Thoracic aorta (tissue), 2 donors: ENCODE measurements around the gene THAP3. TPM values are rescaled to one million over a fixed set of nuclear protein-coding genes. Genes with fewer than 3 reads are reported as not detected.

ENCODE experiments used
- ATAC-seq: fragments of 150-250 bp; one replicate; pipeline ENCODE4 v1.8.0; 2017; ENCODE audit warnings: low read depth; ENCODE audit not compliant: insufficient number of reproducible peaks, low FRiP score
- DNase-seq: peaks from one replicate; pipeline ENCODE4 v3.0.0-alpha.2; 2020; ENCODE audit warnings: low spot score
- H3K27ac ChIP-seq, 2 donors: fragments of 200-600 bp; sonication (generic); 1 replicate in 1 of 2; 2 replicates in 1 of 2; pipeline ENCODE4 v1.5.1; 2016; ENCODE audit warnings: mild to moderate bottlenecking in 2 of 2, moderate library complexity in 2 of 2
- H3K27me3 ChIP-seq: fragments of 200-600 bp; sonication (generic); replicated peaks from 2 replicates; pipeline ENCODE4 v1.6.0; 2016; ENCODE audit warnings: mild to moderate bottlenecking; ENCODE audit not compliant: insufficient read depth
- H3K36me3 ChIP-seq: fragments of 200-600 bp; sonication (generic); one replicate; pipeline ENCODE4 v1.5.1; 2016
- H3K4me1 ChIP-seq, 2 donors: fragments of 200-600 bp; sonication (generic); 1 replicate in 1 of 2; 2 replicates in 1 of 2; pipeline versions ENCODE4 v1.5.1 to v1.6.0; 2016; ENCODE audit warnings: low read depth in 2 of 2, mild to moderate bottlenecking in 1 of 2; ENCODE audit not compliant: control insufficient read depth in 1 of 2
- H3K4me3 ChIP-seq: fragments of 200-600 bp; sonication (generic); 2 replicates; pipeline ENCODE4 v1.5.1; 2016; ENCODE audit warnings: mild to moderate bottlenecking
- H3K9me3 ChIP-seq: fragments of 200-600 bp; sonication (generic); 2 replicates; pipeline ENCODE4 v1.5.1; 2016
- CTCF ChIP-seq: fragments of 200-600 bp; sonication (generic); IDR thresholded peaks from one replicate; pipeline ENCODE4 v1.5.1; 2019; ENCODE audit warnings: antibody characterized with exemption
- total RNA-seq, 2 donors: library from RNA; depleted of rRNA; stranded (reverse); fragments of >200 nt; gene quantifications; one replicate each; pipeline versions ENCODE4 v1.1.0 to v1.2.3, GENCODE V29; 2016

Gene THAP3
- total RNA-seq, 2 donors from 2014 or later, result 14.1 to 18.7 TPM

GRCh38 chr1:6587261-6588005 is 37.2 kb upstream of the THAP3 start:
- peaks cover 35 to 68% of the 10 kb centered on the region in 2 donors for H3K4me1 ChIP-seq
- no peaks in the 10 kb centered on the region for H3K27me3 ChIP-seq
- H3K36me3 ChIP-seq, result peaks cover 27% of the 10 kb centered on the region
- H3K9me3 ChIP-seq, result no peaks in the 10 kb centered on the region
- peak overlapping the region; percentile 2 to 82 for H3K27ac ChIP-seq
- DNase-seq, result no peak
- ATAC-seq, result no peak
- no peak for TF ChIP-seq CTCF
- no peak overlapping the region for H3K4me3 ChIP-seq

DNA sequence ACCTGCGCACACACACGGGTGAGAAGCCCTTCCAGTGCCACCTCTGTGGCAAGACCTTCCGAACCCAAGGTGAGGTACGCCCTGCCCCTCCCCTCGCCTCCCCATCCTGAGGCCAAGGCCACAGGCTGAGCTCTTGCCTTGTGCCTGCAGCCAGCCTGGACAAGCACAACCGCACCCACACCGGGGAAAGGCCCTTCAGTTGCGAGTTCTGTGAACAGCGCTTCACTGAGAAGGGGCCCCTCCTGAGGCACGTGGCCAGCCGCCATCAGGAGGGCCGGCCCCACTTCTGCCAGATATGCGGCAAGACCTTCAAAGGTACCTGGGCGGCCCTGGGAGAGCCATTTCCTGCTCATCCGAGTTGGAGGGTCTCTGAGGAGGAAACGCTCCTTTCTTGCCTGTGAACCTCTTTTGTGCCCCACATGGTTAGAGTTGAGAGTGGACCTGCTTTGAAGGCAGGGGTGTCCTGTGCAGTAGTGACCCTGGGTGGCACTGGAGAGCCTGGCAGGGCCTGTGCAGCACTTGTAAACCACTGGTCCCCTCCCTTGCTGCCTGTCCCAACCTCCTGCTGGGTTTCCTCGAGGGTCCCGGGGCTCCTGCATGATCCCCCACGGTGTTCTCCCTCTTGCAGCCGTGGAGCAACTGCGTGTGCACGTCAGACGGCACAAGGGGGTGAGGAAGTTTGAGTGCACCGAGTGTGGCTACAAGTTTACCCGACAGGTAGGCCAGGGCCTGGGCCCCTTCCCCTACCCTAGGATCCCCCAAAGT is 36.4 kb upstream of the THAP3 start:
- H3K27ac ChIP-seq, result peak overlapping the region in 1 of 2 donors; percentile 82

GRCh38 chr1:6588893-6589520 is 35.7 kb upstream of the THAP3 start:
- Histone ChIP-seq H3K9me3 (no peaks in the 10 kb centered on the region), H3K4me3 (no peak overlapping the region), H3K27ac (peak overlapping the region; percentile 31 to 82), H3K4me1 (peaks cover 49 to 83% of the 10 kb centered on the region in 2 donors), H3K27me3 (no peaks in the 10 kb centered on the region), H3K36me3 (peaks cover 43% of the 10 kb centered on the region)
- no peak for TF ChIP-seq CTCF
- ATAC-seq, result no peak
- no peak for DNase-seq

More for the DNA sequence above, 36.4 kb upstream of the THAP3 start:
- Histone ChIP-seq H3K27me3 (no peaks in the 10 kb centered on the region), H3K4me1 (peaks cover 42 to 77% of the 10 kb centered on the region in 2 donors), H3K9me3 (no peaks in the 10 kb centered on the region), H3K36me3 (peaks cover 36% of the 10 kb centered on the region), H3K4me3 (no peak overlapping the region)
- ATAC-seq (no peak), DNase-seq (no peak)
- no peak for TF ChIP-seq CTCF

DNA sequence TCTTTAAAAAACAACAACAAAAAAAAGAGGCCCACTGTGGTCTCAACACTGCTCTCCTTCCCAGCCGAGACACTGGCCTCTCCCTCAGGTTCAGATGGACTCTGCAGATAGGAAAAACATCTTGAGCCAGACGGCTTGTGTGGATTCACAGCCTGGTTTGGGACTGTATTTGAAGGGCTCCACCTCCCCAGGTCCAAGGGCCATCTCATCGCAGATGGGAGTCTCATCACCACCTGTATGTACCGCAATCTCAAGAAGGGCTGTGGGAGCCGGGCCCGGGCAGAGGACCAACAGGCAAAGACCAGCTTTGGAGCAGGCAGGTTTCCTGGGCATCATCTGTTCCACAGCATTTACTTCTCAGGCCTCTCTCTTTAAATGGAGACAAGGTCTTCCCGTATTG is 34.6 kb upstream of the THAP3 start:
- DNase-seq (no peak), ATAC-seq (no peak)
- no peaks in the 10 kb centered on the region for H3K27me3 ChIP-seq
- peaks cover 53% of the 10 kb centered on the region for H3K36me3 ChIP-seq
- TF ChIP-seq CTCF, result no peak
- peak overlapping the region; percentile 82 to 90 for H3K27ac ChIP-seq
- no peak overlapping the region for H3K4me3 ChIP-seq
- no peaks in the 10 kb centered on the region for H3K9me3 ChIP-seq
- H3K4me1 ChIP-seq, result peaks cover 49 to 80% of the 10 kb centered on the region in 2 donors

DNA sequence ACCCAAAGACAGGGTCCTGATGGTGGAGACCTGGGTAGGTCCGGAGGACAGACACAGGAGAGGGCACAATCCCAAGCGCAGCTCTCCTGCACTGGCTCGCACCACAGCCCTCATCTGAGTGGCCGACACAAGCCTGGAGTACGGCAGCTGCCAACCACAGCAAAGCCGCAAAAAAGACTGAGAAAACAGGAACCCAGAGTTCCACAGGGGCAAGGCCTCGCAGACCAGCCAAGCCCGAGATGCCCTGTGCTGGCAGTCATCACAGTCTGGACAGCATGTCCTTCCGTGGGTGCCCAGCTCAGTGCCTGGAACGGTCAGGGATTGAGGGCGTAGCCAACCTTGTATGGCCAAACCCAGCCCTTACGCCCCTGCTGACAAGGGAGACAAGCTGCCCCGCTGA is 33.4 kb upstream of the THAP3 start:
- Histone ChIP-seq H3K4me1 (peaks cover 49 to 88% of the 10 kb centered on the region in 2 donors), H3K27me3 (no peaks in the 10 kb centered on the region), H3K9me3 (no peaks in the 10 kb centered on the region), H3K36me3 (peaks cover 65% of the 10 kb centered on the region), H3K4me3 (peak overlapping the region; percentile 32), H3K27ac (peak overlapping the region; percentile 82 to 90)
- peak; percentile 68 for ATAC-seq
- peak; percentile 49 for DNase-seq
- TF ChIP-seq CTCF, result no peak
